Astrocyte (in vitro differentiated cells and primary cell): ENCODE data around the gene ID4. TPM values are rescaled to one million over a fixed set of nuclear protein-coding genes. Genes with fewer than 3 reads are reported as not detected.

Experiments
- DNase-seq: peaks from one replicate; pipeline ENCODE4 v3.0.0-alpha.2; 2010; ENCODE audit warnings: low read depth
- FAIRE-seq: peaks from 2 replicates; lab custom pipeline; 2011; peaks lifted over from hg19 to GRCh38; lab: Jason Lieb, UNC
- H2AFZ ChIP-seq: 2 replicates; pipeline ENCODE4 v1.6.0; 2012; ENCODE audit warnings: low read depth, low read length, inconsistent platforms
- H3K27ac ChIP-seq: 2 replicates; pipeline ENCODE4 v1.5.1; 2011; ENCODE audit warnings: low read depth, low read length, inconsistent platforms
- H3K27me3 ChIP-seq: 2 replicates; pipeline ENCODE4 v1.6.0; 2011; ENCODE audit warnings: low read length, inconsistent platforms; ENCODE audit not compliant: insufficient read depth
- H3K36me3 ChIP-seq: 2 replicates; pipeline ENCODE4 v1.5.1; 2011; ENCODE audit warnings: low read length, inconsistent platforms; ENCODE audit not compliant: insufficient read depth
- H3K4me1 ChIP-seq: 2 replicates; pipeline ENCODE4 v1.5.1; 2011; ENCODE audit warnings: low read length, inconsistent platforms; ENCODE audit not compliant: insufficient read depth
- H3K4me2 ChIP-seq: 2 replicates; pipeline ENCODE4 v1.6.0; 2012; ENCODE audit warnings: low read length, inconsistent platforms
- H3K4me3 ChIP-seq: 2 replicates; pipeline ENCODE4 v1.5.1; 2011; ENCODE audit warnings: low read depth, mild to moderate bottlenecking, low read length, inconsistent platforms; ENCODE audit not compliant: insufficient read depth
- H3K79me2 ChIP-seq: 2 replicates; pipeline ENCODE4 v1.6.0; 2012; ENCODE audit warnings: mild to moderate bottlenecking, low read length, inconsistent platforms; ENCODE audit not compliant: insufficient read depth
- H3K9ac ChIP-seq: 2 replicates; pipeline ENCODE4 v1.6.0; 2012; ENCODE audit warnings: mild to moderate bottlenecking, low read length, inconsistent platforms
- H3K9me3 ChIP-seq: 2 replicates; pipeline ENCODE4 v1.5.1; 2012; ENCODE audit warnings: low read depth, mild to moderate bottlenecking, low read length, inconsistent platforms; ENCODE audit not compliant: insufficient read depth
- H4K20me1 ChIP-seq: 2 replicates; pipeline ENCODE4 v1.6.0; 2012; ENCODE audit warnings: low read length, inconsistent platforms; ENCODE audit not compliant: insufficient read depth
- H3K27ac Mint-ChIP-seq: one replicate; pipeline ENCODE4 v1.8.0; 2021; ENCODE audit warnings: mild to moderate bottlenecking, mixed read lengths; ENCODE audit not compliant: unreplicated experiment
- H3K27me3 Mint-ChIP-seq: one replicate; pipeline ENCODE4 v1.8.0; 2021; ENCODE audit warnings: low read depth, mixed read lengths; ENCODE audit not compliant: unreplicated experiment
- H3K36me3 Mint-ChIP-seq: one replicate; pipeline ENCODE4 v1.8.0; 2021; ENCODE audit warnings: low read depth, mixed read lengths; ENCODE audit not compliant: unreplicated experiment
- H3K4me1 Mint-ChIP-seq: one replicate; pipeline ENCODE4 v1.8.0; 2021; ENCODE audit warnings: low read depth, mixed read lengths; ENCODE audit not compliant: unreplicated experiment
- H3K4me3 Mint-ChIP-seq: one replicate; pipeline ENCODE4 v1.8.0; 2021; ENCODE audit warnings: mild to moderate bottlenecking, moderate library complexity, mixed read lengths; ENCODE audit not compliant: unreplicated experiment
- H3K9me3 Mint-ChIP-seq: one replicate; pipeline ENCODE4 v1.8.0; 2021; ENCODE audit warnings: mild to moderate bottlenecking, mixed read lengths; ENCODE audit not compliant: unreplicated experiment
- EZH2 ChIP-seq: IDR thresholded peaks from 2 replicates; pipeline ENCODE4 v1.6.1; 2012; ENCODE audit warnings: mild to moderate bottlenecking, low read length, inconsistent platforms; ENCODE audit not compliant: insufficient read depth
- total RNA-seq: library from RNA; stranded (reverse); gene quantifications from 2 replicates; pipeline ENCODE4 v1.2.1, GENCODE V29; 2021
- TF ChIP-seq, protein P1 (sequence below): IDR thresholded peaks from 2 replicates; pipeline ENCODE4 v1.5.1; 2011; ENCODE audit warnings: low read depth, mild to moderate bottlenecking, inconsistent platforms, low read length, moderate library complexity; ENCODE audit not compliant: insufficient read depth

Gene ID4
- total RNA-seq, 1 donor from 2014 or later: 12.8 TPM

DNA sequence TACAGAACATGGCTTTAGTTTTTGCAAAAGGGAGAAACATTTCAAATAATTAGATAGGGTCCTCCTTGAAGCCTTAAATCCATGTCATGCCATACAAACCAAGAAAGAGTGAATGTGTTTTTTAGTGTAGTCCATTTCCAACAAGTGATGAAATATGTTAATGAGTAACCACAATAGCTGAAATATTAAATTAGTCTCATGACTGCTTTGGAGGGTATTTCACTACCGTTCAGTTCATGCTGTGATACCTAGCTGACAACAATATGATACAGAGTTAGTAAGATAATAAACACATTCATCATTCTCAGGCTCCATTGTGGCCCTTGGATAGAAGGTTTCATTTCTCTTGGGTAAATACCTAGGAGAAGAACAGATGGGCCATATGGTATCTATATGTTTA, 5.8 kb upstream of the ID4 start:
- TF ChIP-seq, protein P1, sequence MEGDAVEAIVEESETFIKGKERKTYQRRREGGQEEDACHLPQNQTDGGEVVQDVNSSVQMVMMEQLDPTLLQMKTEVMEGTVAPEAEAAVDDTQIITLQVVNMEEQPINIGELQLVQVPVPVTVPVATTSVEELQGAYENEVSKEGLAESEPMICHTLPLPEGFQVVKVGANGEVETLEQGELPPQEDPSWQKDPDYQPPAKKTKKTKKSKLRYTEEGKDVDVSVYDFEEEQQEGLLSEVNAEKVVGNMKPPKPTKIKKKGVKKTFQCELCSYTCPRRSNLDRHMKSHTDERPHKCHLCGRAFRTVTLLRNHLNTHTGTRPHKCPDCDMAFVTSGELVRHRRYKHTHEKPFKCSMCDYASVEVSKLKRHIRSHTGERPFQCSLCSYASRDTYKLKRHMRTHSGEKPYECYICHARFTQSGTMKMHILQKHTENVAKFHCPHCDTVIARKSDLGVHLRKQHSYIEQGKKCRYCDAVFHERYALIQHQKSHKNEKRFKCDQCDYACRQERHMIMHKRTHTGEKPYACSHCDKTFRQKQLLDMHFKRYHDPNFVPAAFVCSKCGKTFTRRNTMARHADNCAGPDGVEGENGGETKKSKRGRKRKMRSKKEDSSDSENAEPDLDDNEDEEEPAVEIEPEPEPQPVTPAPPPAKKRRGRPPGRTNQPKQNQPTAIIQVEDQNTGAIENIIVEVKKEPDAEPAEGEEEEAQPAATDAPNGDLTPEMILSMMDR: no peak
- TF ChIP-seq EZH2: no peak
- H3K36me3 Mint-ChIP-seq: no peaks in the 10 kb centered on the region
- H3K9ac ChIP-seq: no peak overlapping the region
- no peak overlapping the region for H3K27ac ChIP-seq
- FAIRE-seq (no peak), DNase-seq (no peak)
- no peaks in the 10 kb centered on the region for H3K36me3 ChIP-seq
- no peaks in the 10 kb centered on the region for H3K4me1 ChIP-seq
- no peak overlapping the region for H2AFZ ChIP-seq
- H3K4me3 ChIP-seq: no peak overlapping the region
- H3K27ac Mint-ChIP-seq: no peak overlapping the region
- peaks cover 16% of the 10 kb centered on the region for H3K4me1 Mint-ChIP-seq
- H3K9me3 ChIP-seq: no peaks in the 10 kb centered on the region
- H3K27me3 ChIP-seq: no peaks in the 10 kb centered on the region
- H3K9me3 Mint-ChIP-seq: peaks cover 2% of the 10 kb centered on the region
- H3K79me2 ChIP-seq: no peaks in the 10 kb centered on the region
- no peak overlapping the region for H3K4me2 ChIP-seq
- H3K4me3 Mint-ChIP-seq: no peak overlapping the region
- H4K20me1 ChIP-seq: no peaks in the 10 kb centered on the region
- no peaks in the 10 kb centered on the region for H3K27me3 Mint-ChIP-seq

DNA sequence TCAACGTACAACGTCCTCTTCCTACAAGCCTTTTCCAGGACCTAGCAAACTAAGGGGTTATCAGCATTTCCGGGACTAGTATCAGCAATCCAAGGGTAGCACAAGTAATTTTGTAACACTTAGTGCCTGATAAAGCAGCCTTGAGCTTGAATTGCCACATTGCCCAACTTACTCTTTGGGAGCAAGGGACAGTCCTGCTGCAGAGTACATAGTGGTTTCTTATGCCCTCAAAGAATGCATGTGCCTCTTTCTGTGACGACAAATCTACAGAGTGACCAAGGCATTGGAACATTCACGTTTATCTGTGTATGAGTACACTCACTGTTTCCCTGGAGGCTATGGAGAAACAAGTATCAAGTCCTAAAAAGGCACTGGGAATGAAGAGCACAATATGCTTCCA, 3.2 kb upstream of the ID4 start:
- no peak for DNase-seq
- Histone ChIP-seq H4K20me1 (peaks cover 6% of the 10 kb centered on the region), H3K4me1 (no peaks in the 10 kb centered on the region), H3K36me3 (no peaks in the 10 kb centered on the region), H3K4me3 (no peak overlapping the region), H3K27me3 (no peaks in the 10 kb centered on the region), H3K9me3 (no peaks in the 10 kb centered on the region), H2AFZ (no peak overlapping the region), H3K9ac (no peak overlapping the region), H3K27ac (no peak overlapping the region), H3K4me2 (no peak overlapping the region), H3K79me2 (peaks cover 11% of the 10 kb centered on the region)
- H3K27me3 Mint-ChIP-seq: no peaks in the 10 kb centered on the region
- H3K9me3 Mint-ChIP-seq: no peaks in the 10 kb centered on the region
- H3K36me3 Mint-ChIP-seq: peaks cover under 1% of the 10 kb centered on the region
- no peak overlapping the region for H3K27ac Mint-ChIP-seq
- FAIRE-seq: no peak
- H3K4me1 Mint-ChIP-seq: peaks cover 16% of the 10 kb centered on the region
- H3K4me3 Mint-ChIP-seq: no peak overlapping the region
- TF ChIP-seq, protein P1: no peak

DNA sequence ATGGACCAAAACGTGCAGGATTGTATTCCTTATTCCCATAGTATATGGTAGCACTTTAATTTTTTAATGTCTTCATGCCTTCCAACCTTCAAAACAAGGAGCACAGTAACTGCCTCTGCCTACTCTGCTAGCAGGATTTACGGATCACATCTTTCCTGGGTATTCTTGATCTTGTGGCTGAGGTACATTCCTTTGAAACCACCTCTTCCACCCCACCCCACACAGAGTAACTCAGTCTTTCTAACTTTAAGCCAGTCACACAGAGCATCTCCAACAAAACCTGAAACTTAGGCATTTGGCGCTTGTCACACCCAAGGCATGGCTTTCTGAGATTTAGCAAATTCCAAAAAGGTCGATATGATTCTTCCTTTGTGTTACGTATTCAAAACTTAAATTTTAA, 2.3 kb upstream of the ID4 start:
- Histone ChIP-seq H2AFZ (no peak overlapping the region), H3K4me3 (no peak overlapping the region), H3K4me2 (no peak overlapping the region), H3K27me3 (no peaks in the 10 kb centered on the region), H3K4me1 (peaks cover 2% of the 10 kb centered on the region), H3K27ac (no peak overlapping the region), H3K36me3 (no peaks in the 10 kb centered on the region), H3K9ac (no peak overlapping the region), H3K9me3 (no peaks in the 10 kb centered on the region), H4K20me1 (peaks cover 14% of the 10 kb centered on the region), H3K79me2 (peaks cover 19% of the 10 kb centered on the region)
- TF ChIP-seq, protein P1: no peak
- no peak for TF ChIP-seq EZH2
- DNase-seq (no peak), FAIRE-seq (no peak)
- Mint-ChIP-seq H3K27ac (no peak overlapping the region), H3K4me1 (peaks cover 18% of the 10 kb centered on the region), H3K4me3 (no peak overlapping the region), H3K36me3 (peaks cover 4% of the 10 kb centered on the region), H3K27me3 (no peaks in the 10 kb centered on the region), H3K9me3 (no peaks in the 10 kb centered on the region)
